Measurements from ENCODE around the gene FGD5.

The FGD5 gene, protein sequence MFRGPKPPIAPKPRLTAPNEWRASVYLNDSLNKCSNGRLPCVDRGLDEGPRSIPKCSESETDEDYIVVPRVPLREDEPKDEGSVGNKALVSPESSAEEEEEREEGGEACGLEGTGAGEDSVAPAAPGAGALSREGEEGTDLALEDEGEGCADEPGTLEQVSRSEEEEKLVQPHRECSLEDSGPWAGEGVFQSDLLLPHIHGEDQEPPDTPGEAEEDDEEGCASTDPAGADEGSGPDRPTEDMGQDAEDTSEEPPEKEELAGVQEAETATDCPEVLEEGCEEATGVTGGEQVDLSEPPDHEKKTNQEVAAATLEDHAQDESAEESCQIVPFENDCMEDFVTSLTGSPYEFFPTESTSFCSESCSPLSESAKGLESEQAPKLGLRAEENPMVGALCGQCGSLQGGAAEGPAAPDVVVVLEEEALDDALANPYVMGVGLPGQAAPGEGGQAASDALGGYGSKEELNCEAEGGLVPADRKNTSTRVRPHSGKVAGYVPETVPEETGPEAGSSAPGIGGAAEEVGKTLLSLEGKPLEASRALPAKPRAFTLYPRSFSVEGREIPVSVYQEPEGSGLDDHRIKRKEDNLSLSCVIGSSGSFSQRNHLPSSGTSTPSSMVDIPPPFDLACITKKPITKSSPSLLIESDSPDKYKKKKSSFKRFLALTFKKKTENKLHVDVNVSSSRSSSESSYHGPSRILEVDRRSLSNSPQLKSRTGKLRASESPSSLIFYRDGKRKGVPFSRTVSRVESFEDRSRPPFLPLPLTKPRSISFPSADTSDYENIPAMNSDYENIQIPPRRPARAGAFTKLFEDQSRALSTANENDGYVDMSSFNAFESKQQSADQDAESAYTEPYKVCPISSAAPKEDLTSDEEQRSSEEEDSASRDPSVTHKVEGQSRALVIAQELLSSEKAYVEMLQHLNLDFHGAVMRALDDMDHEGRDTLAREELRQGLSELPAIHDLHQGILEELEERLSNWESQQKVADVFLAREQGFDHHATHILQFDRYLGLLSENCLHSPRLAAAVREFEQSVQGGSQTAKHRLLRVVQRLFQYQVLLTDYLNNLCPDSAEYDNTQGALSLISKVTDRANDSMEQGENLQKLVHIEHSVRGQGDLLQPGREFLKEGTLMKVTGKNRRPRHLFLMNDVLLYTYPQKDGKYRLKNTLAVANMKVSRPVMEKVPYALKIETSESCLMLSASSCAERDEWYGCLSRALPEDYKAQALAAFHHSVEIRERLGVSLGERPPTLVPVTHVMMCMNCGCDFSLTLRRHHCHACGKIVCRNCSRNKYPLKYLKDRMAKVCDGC (N-terminal part only)

DNA sequence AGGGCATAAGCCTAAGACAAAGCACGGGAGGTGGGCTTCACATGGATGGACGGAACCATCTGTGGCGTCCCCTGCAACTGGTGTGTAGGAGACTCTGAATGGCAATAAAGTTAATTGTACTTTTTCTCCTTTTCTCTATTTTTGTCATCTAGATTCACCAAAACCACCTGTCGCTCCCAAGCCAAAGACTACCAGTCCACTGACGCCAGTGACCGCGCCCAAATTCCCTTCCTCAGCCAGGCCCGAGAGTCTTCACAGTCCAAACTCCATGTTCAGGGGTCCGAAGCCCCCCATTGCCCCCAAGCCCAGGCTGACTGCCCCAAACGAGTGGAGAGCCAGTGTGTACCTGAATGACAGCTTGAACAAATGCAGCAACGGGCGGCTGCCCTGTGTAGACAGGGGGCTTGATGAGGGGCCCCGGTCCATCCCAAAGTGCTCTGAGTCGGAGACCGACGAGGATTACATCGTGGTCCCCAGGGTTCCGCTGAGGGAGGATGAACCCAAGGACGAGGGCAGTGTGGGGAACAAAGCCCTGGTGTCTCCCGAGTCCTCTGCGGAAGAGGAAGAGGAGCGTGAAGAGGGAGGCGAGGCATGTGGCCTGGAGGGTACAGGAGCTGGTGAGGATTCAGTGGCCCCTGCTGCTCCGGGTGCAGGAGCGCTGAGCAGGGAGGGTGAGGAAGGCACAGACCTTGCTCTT, at the start of gene FGD5:
TSS of gene FGD5 (plus strand) at position 159 of the 697 bp plus-strand sequence. CDS start at position 269, 110 bp downstream.
- no peak for DNase-seq

DNA sequence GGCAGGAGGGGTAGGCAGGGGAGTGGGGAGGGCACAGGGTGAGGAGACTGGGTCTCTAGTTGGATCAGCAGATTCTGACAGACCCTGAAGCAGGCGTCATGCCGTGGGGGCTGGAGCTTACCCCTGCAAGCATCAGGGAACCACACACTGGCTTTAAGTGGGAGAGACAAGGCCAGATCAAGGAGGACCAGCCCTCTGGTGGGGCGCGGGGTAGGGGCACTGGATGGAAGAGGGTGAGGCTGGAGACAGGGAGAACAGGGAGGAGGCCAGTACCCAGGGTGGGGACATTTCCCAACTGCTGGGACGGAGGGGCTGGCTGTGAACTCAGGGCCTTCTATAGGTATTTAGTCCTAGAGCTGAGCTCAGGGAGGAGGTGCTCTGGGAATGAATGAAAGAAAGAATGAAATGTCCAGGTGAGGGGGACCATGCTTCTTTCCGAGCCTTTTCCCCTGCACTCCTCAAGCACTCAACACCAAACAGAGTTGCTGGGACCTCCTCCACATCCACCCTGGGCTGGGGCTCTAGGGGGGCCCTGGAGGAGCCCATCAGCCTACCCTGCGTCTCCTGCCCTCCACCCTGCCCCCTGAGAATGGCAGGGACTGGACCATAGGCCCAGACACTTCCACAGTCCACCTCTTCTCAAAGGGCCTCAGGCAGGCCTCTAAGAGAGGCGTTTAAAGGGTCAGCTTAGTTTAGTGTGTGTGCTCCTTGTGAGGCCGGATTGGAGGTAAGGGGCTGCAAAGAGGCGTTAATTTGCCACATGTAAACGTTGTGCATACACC, 49.0 kb upstream of the FGD5 start:
- no peak for DNase-seq

DNA sequence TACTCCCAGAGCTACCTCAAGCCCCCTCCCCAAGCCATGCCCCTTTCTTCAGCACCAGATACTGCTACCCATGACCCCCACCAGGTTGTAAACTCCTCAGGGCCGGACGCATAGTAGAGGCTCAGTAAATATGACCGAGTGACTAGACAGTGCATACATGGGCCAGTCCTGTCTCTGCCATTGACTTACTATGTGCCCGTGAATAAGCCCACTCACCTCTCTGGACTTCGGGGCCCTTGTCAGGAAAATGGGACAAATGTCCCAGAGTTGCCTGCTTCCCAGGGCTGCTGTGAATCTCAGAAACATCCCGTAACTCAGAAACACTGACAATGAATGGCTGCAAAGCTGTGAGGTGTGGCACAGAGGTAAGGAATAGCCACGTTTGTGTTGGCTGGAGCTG, 48.2 kb upstream of the FGD5 start:
- DNase-seq, result no peak

DNA sequence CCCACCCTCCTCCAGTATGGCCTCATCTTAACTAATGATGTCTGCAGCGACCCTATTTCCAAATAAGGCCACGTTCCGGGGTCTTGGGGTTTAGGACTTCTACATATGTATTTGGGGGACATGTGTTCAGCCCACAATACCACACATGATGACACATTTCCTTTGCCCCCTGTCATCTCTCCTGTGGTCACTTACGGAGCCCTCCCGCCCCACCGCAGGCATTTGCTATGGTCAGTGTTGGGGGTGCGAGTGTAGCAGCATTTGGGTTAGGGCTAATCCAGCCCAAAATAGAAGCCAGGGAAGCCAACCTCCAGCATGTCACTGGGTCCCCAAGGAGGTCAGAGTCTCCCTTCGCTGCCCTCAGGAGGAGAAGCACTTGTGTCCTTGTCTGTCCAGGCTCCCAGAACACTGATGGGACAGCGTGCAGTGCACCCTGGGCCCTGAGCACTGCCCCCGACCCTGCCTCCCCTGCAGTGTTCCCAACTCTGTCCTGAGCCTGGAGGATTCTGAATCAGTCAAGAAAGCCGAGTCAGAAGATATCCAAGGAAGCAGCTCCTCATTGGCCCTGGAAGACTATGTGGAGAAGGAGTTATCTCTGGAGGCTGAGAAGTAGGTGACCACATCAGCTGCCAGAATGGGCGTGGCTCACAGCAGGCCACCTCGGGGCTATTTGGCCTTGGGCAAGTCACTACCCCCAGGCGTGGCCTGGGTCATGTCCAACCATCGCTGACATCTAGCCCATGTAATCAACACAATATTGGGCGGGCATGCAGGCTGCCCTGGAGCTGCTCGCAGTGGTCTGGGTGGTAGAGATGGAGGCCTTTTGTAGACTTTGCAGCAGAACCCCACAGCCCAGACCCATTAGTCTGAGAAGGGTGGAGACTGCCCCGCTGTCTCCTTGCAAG, 46.9 kb upstream of the FGD5 start:
- DNase-seq, result no peak

DNA sequence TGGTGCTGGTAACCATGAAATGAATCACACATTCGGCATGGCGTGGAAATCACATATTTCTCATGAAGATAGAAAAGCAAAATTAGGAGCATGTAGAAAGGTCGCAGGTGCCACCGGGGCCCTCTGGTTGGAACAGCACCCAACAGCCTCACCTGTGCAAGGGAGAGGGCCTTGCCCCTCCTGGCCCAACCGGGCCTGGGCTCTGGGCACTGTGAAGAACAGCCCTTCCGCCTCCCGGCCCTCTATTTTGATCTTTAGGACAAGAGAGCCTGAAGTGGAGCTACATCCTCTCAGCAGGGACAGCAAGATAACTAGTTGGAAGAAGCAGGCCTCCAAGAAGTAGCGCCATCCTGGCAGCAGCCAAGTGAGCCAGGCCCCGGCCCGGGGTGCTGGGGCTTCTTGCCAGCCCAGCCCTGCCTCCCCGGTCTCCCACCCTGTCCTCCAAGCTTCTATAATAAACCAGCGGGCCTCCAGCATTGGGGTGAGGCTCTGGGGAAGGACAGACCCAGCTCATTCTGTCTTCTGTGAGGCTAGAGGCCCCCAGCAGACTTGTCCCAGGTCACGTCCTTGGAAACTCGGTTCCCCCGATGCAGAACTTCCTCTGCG, 46.1 kb upstream of the FGD5 start:
- no peak for DNase-seq

DNA sequence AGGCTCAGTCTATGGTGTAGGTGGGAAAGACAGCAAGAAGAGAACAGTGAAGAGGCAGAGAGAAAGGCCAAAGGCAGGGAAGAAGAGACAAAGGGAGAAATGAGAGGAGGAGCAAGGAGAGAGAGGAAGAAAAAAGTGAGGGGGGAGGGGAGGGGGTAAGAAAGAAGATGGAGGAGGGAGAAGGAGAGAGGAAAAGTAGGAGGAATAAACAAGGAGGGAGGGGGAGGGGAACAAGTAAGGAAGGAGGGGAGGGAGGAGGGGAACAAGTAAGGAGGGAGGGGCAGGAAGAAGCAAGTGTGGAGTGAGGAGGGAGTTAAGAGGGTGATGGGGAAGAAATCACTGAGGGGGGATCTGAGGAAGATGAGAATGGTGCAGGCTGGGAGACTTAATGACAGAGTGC, 45.5 kb upstream of the FGD5 start:
- DNase-seq, result no peak

DNA sequence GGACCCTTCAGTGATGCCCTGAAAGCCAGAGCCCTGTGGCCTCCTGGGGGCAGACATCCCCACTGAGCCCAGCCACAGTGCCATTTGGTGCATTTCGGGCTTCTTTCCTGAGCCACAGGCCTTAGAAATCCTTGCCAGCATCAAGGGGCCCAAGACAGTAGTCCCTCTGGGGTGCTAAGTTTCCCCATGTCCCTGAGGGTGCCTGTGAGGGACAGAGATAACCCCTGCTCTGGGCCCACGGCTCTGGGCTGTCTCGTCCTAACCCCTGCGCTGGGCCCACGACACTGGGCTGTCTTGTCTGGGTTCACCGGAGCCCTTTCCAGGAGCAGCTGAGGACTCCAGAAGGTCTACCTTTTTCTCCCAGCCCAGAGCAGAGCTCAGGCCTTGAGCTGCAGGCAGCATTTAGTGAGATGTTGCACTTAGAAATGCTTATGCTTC, 45.1 kb upstream of the FGD5 start:
- no peak for DNase-seq

DNA sequence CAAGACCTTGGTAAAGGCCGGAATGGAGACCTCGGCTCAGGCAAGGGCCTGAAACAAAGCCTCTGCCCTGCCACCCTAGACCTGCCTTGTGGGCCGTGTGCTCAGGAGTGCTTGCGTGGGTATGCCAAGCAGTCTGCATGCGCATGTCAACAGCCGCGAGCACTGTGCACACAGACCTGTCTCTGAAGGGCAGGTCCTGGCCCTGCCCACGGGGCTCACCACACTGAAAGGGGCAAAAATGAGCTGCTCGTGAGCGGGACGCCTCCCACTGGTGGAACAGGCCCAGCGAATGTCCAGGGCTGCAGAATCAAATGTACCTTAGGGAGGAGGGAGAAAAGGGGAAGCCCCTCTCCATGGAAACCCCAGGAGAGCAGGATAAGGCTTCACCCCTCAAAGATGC, 44.3 kb upstream of the FGD5 start:
- no peak for DNase-seq

DNA sequence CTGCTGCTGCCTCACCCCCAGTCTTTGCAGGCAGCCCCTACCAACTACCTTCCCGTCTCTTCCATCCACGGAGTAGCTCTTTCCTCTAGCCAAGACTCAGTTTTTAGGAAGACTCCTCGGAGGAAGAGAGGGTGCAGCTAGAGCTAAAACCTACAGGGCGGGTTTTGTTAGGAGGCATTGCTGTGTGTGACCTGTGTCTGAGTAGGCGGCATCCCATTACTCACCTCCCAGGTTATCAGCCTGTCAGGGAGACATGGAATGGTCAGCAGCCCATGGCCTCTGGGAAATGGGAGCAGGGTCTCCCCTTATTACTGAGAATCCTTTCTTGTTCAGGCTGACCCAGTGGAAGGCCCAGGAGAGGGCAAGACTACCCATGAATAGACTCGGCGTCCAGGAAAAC, 43.8 kb upstream of the FGD5 start:
- no peak for DNase-seq

DNA sequence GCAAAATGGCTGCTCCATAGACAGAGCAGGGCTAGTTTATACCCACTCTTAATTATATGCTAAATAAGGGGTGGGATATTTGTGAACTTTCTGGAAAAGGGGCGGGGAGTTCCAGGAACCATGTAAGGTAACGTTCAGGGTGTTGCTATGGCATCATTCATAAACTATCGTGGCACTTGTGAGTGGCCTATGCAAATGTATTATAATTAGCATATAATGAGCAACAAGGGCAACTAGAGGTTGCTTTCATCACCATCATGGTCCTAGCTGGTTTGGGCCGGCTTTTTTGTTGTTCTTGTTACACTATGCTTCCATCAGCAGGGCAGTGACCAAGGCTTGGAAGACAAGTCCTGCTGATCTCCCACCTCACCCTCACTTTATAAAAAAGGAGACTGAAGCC, 43.2 kb upstream of the FGD5 start:
- no peak for DNase-seq

DNA sequence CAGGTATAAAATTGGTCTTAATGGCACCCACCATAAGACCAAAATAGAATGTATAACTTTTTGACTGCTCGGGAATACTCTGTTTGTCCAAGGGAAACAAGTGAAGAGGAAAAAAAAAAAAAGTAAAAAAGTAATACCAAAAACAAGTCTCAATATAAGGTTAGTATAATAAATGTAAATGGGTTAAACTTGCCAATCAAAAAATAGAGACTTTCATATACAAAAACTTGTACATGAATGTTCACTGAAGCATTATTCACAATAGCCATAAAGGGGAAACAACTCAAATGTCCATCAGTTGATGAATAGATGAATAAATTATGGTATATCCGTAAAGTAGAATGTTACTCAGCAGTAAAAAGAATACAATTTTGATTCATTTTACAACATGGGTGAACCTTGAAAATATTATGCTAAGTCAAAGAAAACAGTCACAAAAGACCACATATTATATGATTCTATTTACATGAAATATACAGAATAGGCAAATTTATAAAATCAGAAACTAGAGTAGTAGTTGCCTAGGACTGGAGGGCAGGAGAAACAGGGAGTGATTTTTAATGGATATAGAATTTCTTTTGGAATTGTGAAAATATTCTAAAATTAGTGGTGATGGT, 39.6 kb upstream of the FGD5 start:
- DNase-seq, result no peak

DNA sequence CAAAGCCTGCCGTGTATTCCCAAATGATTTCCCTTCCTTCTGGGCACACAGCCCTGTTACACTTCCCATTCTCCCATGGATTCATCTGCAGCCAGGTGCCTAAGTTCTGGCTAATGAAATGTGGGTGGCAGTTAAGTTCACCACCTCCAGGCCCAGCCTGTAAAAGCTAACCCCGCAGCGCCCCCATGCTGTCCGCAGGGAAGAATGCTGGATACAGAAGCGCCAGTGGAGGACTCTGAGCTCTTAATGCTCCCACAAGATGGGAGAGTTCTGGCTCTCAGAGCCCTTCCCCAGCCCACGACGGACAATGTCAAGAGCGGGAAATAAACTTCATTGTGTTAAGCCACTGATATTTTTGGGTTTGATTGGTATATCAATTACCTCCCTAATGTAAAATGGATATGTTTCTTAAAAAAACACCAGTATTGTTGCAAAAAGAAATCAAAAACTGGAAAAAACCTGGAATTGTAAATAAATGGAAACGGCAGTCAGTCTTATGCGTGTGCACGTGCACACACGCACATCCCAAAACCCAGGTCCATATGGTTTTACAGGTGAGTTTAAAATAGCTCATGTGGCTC, 37.7 kb upstream of the FGD5 start:
- DNase-seq, result peak; percentile 64

DNA sequence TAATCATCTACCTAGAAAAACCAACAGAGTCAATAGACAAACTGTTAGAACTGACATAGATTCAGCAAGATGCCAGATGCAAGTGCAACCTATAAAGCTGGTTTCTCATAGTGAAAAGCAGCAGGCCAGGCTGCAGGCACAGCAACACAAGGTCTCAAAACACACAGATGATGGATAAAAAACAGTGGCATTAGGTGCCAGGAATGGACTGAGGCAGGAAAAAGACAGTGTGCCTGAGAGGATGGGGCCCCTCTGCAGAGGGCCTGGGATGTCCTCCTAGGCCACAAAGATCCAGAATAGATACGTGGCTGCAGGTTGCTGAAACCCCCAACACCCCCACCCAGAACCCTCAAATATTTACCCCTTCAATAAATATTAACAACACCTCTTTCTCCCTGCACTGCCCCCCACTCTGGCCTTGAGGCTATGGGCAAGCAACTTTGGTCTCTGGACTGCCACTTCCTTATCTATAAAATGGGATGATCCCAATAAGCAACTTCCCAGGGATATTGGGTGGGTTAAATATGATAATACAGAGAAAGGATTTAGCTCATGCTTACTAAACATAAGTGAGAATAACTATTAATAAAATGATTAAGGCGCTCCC, 35.2 kb upstream of the FGD5 start:
- no peak for DNase-seq

DNA sequence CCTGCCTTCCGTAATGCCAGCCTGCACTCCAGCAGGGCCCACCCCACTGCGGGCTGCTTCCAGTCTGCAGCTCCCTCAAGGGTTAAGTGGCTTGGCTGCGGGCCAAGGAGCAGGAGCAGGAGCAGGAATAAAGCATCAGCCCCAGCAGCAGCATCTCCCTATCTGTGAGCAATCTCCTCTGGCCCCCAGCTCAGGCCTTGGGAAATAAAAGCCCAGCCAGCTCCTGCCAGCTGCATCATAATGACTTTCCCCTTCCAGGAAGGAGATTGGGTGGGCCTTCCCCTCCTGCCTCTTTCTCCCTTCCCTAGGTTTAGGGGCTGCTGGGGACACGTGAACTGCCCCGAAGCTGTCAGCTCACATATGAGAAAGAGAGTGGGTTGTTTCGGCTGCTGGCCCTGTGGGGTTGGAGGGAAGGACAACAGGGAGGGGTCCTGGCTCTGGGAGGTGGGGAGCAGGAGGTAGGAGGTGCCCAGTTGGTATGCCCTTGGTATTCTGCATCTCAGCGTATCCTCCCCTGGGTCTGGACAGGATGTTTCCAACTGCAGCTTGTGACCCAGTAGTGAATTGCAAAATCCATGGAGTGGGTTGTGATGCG, 34.6 kb upstream of the FGD5 start:
- no peak for DNase-seq

DNA sequence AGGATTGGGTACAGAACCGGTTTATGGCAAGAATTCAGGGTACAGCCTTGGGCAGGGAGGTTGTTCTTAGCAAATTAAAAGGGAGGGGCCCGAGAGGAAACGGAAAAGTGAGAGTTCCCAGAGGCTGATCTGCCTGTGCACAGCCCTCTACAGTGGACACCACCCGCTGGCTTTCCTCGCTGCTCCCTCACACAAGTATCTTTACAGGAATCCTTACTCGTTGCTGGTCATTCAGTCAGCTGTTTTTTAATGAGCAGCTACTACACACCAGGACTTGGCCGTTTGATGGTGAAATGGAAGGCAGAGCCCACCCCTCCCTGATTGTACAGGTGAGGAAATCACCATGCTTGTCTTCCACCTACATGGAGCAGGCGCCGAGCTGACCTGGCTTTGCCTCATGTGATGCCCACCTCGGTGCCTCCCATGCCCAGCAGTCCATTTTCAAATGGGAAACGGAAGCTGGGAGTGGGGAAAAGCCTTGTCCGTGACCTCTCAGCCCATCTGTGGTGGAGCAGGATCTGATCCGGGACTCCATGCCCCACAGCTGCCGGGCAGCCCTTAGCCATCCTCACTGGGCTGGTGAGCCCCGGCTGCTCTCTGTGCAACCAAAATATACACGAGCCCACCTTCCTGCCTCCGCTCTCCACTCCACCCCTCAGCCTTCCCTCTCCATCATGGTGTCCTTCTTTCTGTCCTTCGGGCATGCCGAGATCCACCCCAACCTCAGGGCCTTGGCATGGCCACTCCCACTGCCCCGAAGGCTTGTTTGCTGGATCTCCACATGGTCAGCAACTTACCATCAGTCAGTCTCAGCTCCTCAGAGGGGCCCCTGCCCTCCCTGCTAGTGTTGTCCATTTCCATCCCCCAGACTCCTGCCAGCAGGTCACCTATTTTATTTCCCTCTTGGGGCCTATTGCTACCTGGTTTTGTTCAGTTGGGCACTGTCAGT, 33.3 kb upstream of the FGD5 start:
- DNase-seq, result no peak

DNA sequence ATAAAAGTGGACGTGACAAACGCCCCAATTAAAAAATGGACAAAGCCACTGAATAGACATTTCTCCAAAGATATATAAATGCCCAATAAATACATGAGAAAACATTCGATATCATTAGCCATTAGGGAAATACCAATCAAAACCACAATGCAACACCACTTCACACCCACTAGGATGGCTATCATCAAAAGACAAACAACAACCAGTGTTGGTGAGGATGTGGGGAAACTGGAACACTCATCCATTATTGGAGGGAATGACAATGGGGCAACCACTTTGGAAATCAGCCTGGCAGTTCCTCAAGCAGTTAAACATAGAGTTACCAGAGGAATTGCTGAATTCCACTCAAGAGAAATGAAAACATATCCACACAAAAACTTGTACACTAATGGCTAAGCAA, 32.4 kb upstream of the FGD5 start:
- no peak for DNase-seq

DNA sequence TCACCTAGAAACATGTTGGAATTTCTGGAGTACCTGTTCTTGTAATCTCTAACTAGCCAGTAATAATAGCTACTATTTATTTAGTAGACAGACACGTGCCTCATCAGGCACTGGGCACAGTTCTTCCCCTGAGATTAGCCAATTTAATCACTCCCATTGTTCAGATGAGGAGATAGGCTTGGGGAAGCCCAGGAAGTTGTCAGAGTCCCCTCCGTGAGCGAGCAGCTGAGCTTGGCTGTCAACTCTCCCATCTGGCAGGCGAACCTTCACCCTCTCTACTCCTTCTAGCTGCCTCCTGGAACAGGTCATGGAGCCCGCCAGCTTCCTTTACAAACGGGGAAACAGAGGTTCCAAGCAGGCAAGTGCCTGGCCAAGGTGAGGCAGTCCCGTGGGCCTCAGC, 31.1 kb upstream of the FGD5 start:
- no peak for DNase-seq

All from GDM1 (cell line).